Left colon (tissue), 2 donors: Measurements from ENCODE around the gene CASKIN2. TPM values are rescaled to one million over a fixed set of nuclear protein-coding genes. Genes with fewer than 3 reads are reported as not detected.

Source experiments
- ATAC-seq: fragments of 200-7000 bp; cut with Tn5 transposase; one replicate; pipeline ENCODE4 v1.9.1; 2020; ENCODE audit warnings: mild to moderate bottlenecking, moderate library complexity
- DNase-seq, 2 donors: peaks; one replicate each; pipeline ENCODE4 v3.0.0-alpha.2; 2020
- intact Hi-C, 2 donors: fragments of 100-400 bp; cut with DNase I in 1 of 2; cut with micrococcal nuclease in 1 of 2; formaldehyde crosslinking; loops; one replicate each; pipeline versions ENCODE4 v1.11.2 to v1.14.0; 2022; cut with DNase I, micrococcal nuclease
- total RNA-seq, 2 donors: library from RNA; stranded (reverse); fragmentation: NEBNext Ultra II Directional; extraction: Animal tissue kit (Norgen Biotek cat#: 25700); gene quantifications; one replicate each; pipeline ENCODE4 v1.2.1, GENCODE V29; 2021
- donor health status: DM: no; HTN: no; CAD: no.
- donor health status: DM: yes; HTN: yes; CAD: no.

Gene CASKIN2
- total RNA-seq, 2 donors from 2014 or later: 28.4 to 30.6 TPM

- no peak for DNase-seq
- peak; percentile 38 for ATAC-seq
- intact Hi-C loops: no loop called here
Observed at GRCh38 chr17:75550139-75550465, 34.8 kb upstream of the CASKIN2 start.

GRCh38 chr17:75549246-75550138, 34.2 kb upstream of the CASKIN2 start:
- intact Hi-C loops: no loop called here
- DNase-seq (peak; percentile 85 to 95), ATAC-seq (peak; percentile 78)

GRCh38 chr17:75548813-75549212, 33.5 kb upstream of the CASKIN2 start:
- no peak for DNase-seq
- ATAC-seq: no peak
- intact Hi-C loops: no loop called here

GRCh38 chr17:75547091-75547490, 31.8 kb upstream of the CASKIN2 start:
- intact Hi-C loops: no loop called here
- DNase-seq: no peak
- no peak for ATAC-seq

GRCh38 chr17:75546181-75546580, 30.8 kb upstream of the CASKIN2 start:
- DNase-seq (no peak), ATAC-seq (no peak)
- intact Hi-C loops: no loop called here

GRCh38 chr17:75544250-75544649, 28.9 kb upstream of the CASKIN2 start:
- DNase-seq: no peak
- ATAC-seq: no peak
- intact Hi-C loops: no loop called here

GRCh38 chr17:75542728-75543336, 27.5 kb upstream of the CASKIN2 start:
- ATAC-seq (peak; percentile 47), DNase-seq (peak in 1 of 2 donors; percentile 55)
- intact Hi-C loops: no loop called here

- DNase-seq (peak; percentile 71 to 77), ATAC-seq (peak; percentile 71)
Observed at GRCh38 chr17:75542229-75542628, 26.9 kb upstream of the CASKIN2 start.

GRCh38 chr17:75540923-75541503, 25.7 kb upstream of the CASKIN2 start:
- peak; percentile 33 for ATAC-seq
- intact Hi-C loops: no loop called here
- DNase-seq: peak in 1 of 2 donors; percentile 65

More at GRCh38 chr17:75542229-75542628, 26.9 kb upstream of the CASKIN2 start:
- intact Hi-C loops: no loop called here

- ATAC-seq: no peak
- intact Hi-C loops: no loop called here
- DNase-seq: no peak
Observed at GRCh38 chr17:75539967-75540729, 24.8 kb upstream of the CASKIN2 start.

GRCh38 chr17:75536366-75536765, 21.0 kb upstream of the CASKIN2 start:
- intact Hi-C loops: no loop called here
- ATAC-seq: no peak
- DNase-seq: no peak

DNA sequence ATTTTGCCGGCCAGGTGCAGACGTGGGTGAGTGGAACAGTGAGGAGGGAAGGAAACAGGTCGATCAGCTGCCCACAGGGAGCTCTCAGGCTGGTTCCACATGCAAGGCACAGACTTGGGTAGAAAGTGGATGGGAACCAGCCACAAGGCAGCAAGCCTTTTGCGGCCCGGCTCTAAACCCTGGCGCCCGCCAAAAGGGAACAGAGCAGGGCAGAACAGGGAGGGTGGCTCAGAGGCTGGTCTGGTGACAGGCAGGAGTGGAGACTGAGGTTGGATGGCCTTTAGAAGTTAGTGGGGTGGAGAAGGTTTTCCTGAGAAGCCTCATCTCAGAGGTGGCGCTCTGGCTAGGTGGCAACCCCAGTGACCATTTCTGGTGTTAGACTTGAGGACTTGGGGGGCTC, 20.5 kb upstream of the CASKIN2 start:
- intact Hi-C loops: no loop called here
- DNase-seq: no peak
- ATAC-seq: no peak

GRCh38 chr17:75535119-75535537, 19.8 kb upstream of the CASKIN2 start:
- ATAC-seq (peak; percentile 65), DNase-seq (peak; percentile 73 to 81)
- intact Hi-C loops: no loop called here

DNA sequence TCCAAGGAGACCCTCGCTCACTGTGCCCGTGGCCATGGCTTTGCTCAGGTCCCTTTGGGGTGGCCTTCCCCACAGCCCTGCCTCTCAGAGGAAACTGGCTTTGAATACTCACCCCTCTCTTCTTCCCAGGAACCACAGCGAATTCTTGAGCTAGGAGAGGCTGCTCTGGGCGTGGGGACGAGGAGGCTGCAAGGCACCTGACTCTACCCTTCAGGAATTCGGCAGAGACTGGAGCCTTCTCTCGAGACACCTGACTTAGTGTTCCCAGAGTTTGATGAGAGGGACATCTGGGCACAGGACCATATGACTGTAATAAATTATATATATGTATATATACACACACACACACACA, 16.4 kb upstream of the CASKIN2 start:
- ATAC-seq (peak; percentile 27), DNase-seq (no peak)
- intact Hi-C loops: no loop called here

DNA sequence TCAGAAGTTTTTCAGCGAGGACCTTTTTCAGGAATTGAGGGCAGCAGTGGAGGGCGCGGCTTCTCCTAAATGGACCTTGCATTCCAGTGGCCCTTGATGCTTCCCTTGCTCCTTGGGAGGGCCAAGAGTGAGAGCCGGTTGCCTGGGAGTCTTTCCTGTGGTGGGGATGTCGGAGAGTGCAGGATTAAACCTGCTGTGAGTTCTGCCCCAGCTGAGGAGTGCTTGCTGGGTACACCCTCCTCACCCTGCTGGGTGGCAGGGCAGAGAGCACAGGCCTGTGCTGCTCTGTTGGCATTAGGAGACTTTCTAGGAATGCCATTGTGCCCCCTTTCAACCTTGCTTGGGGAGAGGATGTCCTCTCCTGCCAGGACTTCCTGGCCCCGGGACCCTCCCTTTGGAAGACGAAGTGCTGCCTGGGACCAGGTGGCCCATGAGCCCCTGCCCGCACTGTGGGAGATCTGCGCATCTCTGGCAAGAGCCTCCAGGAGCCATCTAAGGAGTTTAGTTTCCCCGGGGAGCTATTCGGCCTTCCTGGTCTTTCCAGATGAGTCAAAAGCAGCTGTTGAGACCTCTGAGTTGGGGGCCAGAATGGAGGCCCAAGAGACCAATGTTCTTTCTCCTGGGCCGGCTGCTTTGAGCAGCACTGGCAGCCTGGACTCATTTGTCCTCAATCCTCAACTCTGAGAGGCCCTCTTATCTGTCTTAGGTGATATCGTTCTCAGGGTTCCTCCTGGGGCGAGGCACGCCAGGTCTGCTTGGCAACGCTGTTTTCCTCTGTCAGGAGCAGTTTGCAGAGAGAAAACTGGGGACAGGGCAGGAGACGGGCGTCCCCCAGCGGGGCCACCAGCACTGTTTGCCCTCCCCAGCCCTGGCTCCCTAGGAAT, 15.7 kb upstream of the CASKIN2 start:
- DNase-seq (no peak), ATAC-seq (peak; percentile 18)
- intact Hi-C loops: no loop called here

GRCh38 chr17:75526555-75527270, 11.4 kb upstream of the CASKIN2 start:
- intact Hi-C loops: no loop called here
- peak; percentile 82 to 83 for DNase-seq
- ATAC-seq: peak; percentile 59

DNA sequence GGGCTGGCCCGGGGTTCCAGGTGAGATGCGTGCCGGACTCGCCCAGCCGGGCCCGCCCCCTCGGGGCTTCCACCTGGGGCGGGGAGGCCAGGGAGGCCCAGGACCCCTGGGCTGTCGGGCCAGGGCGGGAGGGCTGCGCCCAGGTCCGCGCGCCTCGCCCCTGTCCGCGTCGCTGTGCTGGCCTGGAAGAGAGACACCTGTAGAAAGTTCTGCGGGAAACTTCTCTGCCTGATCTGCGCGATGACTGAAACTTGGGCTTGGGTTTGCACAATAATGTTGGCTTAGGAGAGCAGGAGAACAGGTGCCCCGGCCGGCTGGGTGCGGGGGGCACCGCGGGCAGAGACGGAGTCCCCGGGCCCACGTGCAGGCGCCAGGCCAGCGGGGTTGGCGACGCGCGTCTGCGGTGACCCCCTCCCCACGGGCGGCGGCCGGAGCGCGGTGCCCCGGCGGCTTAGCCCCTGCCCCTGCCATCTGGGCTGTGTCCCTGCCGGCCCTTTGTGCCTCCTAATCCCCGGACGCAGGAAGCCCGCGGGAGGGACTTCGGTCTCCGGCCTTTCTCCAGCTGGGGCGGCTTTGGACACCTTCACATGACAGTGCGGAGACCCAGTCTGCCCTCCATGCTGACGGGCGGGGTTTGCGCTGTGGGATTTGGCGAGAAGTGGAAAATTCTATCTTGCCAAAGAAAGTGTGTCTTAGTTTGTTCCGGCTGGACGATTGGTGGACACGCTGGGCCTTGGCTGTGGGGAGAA, 10.6 kb upstream of the CASKIN2 start:
- DNase-seq (peak in 1 of 2 donors; percentile 55), ATAC-seq (peak; percentile 15)
- intact Hi-C loops: no loop called here
